DMS153 treated with DMSO at 0.1 percent for 48 hours (cell line): ENCODE data around the gene PPP2R2C.

Experiments
- DNase-seq: peaks from one replicate; lab custom pipeline; 2025; ENCODE audit not compliant: unreplicated experiment; lab: John Stamatoyannopoulos, UW

The PPP2R2C gene

DNA sequence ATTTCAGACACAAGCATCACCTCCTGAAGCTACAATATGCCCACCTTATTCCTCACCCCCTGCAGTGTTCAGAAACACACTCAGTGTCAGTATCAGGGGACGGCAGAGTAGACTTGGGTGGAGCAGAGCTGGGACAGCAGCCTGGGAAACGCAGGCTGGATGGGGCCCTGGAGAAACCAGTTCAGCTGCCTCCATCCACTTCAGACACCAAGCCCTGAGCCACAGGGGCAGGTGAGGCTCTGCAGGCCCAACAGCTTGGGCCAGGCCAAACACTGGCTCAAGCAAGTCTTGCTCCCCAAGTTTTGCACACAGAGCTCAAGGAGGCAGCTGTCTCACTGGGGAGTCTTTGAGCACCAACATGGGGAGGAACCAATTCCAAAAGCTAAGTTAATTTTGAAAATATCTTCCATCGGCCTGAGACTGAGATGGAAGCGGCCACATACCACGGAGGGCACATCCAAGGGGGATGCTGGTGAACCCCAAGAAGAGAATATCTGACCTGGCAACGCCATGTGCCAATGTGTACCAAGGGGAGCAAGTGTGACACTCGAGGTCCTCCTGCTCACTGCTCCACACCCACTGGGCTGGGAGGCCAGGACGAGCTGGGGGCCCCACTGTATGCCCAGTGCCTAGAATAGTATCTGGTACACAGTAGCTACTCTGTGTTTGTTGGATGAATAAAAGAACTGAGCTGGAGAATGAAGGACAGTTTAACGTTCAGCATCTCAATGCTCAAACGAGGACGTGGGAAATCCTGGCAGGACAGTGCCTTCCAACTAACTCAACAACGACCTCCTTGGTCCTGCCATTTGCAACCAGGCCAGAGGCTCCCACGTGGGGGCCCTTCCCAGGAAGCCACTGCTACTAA lies 45.6 kb downstream of the PPP2R2C start:
- DNase-seq: no peak

DNA sequence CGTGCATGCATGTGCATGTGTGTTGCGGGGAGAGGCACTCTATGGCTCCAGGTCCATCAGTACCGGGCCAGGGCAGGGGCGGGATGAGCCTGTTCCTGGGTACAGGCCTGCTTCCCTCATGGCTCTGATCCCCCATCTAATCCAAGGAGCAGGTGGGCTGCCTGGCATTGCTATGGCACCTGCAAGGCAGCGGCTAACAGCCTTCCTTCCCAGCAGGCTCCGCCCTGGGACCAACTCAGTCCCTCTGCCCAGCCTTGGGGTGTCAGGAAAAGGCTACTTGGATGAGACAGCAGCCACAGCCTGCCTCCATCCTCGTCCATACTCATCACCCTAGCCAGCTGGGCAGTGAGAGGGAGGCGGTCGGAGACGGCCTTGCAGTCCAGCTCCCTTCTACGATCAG lies 46.5 kb downstream of the PPP2R2C start:
- DNase-seq: no peak

DNA sequence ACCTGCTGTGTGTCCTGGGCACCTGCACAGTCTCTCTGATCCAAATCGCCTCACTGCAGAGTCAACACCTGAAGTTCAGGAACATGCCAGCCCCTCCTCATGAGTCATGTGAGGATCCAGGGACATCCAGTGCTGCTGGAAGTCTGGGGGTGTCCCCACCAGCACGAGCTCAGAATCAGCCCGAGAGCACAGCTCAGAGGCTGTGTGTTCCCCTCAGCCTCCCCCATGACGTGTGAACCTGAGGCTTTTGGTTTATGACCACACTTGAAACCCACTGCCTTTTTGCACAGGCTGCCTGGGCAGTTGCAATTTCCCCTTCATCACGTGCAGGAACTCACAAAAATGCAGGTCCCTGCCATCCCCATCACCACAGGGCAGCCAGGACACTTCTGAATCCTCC lies 47.1 kb downstream of the PPP2R2C start:
- no peak for DNase-seq

DNA sequence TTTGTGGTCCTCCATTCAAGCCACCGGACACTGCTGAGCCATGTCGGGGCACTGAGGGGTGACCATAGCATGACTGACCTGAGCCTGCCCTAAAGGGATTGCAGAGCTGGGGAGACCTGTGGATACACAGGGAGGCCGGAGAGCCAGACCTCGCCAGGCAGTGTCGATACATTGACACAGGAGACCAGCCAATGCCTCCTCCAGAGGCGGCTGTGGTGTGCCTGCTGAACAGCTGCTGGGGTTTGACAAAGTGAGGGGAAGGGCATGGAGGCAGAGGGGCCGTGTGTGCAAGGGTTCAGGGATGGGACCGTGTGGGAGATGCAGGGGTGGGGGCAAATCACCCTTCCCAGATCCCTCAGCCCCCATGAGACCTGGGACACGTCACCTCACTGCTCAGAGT lies 48.0 kb downstream of the PPP2R2C start:
- no peak for DNase-seq

DNA sequence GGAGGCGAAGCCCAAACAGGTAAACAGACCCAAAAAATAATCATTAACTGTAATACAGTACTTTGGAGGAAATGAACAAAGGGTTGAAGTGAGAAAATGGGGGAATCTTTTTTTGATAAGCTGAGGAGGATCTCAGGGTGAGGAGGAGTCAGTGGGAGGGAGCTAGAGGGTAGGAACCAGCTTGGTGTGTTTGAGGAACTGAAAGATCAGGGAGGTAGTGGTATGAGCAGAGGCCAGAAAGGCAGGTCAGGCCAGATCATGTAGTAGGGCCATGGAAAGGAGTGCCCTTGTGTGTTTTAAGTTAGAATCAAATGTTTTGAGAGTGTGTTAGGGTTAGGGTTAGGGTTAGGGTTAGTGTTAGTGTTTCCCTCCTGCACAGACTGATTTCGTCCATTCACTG lies 48.8 kb downstream of the PPP2R2C start:
- DNase-seq: no peak

DNA sequence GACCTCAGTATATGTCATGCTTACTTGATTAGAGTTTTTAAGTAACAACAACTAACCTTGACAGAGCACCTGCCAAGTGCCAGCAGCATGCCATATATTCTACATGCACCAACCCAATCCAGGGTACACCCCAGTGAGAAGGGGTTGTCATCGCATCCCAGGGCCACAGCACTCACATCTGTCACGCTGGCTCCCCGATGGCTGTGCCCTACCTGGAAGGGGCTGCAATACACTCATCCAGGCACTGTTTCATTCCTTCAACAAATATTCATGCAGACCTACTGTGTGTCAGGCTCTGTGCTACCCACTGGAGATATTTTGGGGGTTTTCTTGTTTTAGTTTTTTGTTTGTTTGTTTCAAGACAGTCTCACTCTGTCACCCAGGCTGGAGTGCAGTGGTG lies 49.5 kb downstream of the PPP2R2C start:
- DNase-seq: no peak

DNA sequence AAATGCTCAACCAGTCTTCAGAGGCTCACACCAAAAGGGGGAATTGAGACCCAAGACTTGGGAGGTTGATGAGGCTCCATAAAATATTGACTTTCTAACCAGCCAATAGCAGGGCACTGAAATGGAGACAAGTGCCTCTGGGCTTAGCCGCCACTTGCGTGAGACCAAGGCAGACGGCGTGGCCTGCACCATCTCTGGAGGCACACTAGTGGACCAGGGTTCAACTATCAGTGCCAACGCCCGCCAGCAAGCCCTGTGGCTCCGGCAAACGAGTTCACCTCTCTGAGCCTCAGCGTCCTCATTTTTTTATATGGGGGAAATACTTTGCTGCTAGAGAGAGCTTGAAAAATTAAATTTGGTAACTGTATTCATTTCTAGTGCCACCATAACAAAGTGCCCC lies 50.3 kb downstream of the PPP2R2C start:
- no peak for DNase-seq

DNA sequence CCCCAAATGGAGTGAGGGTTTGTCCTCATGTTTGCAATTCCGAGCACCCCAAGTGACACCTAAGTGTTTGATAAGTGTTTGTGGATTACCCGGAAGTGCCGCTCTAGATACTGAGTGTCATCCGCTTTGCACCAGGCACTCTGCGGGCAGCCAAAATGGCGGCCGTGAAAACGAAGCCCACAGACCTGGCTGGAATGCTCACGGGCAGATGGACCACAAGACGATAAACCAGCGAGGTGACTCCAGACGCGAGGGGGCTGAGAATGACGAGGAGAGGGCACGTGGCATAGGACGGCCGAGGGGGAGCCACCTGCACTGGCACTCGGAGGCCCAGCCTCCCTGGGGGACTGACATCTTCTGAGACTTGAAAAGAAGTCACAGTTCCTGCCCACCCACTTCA lies 51.0 kb downstream of the PPP2R2C start:
- no peak for DNase-seq

DNA sequence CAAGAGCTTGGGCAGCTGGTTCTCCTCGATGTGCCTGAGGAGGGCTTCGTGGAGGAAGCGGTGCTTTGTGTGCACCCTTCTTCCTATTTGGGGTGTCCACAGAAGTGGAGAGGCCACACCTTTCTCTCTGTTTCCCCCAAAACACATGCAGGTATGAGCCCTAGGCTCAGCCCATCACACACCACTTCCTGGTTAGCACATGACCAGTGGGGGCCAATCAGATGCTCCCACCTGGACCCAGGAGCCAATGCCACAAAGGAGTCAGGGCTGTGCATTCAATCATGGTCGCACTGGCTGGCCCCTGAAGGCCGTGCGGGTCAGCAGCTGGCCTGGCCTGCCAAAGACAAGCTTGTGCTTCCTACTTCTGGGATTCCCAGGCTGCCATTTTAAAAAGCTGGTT lies 51.4 kb downstream of the PPP2R2C start:
- DNase-seq: no peak

DNA sequence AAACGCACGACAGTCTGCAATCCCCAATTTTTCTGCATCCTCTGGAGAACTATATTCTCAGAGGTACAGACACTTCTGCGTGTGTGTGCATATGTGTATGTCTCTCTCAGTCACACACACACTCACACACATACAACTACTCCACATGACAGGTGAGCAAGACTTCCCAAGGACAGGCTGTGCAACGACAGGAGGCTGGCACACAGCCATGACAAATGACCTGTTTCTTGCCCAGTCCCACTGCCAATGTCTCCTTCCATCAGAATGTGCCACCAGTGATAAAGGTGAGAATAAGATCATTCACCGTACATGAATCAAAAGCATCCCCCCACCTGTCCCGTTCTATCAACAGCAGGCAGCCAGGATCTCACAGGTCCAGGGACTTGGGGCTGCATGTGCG lies 52.4 kb downstream of the PPP2R2C start:
- DNase-seq: no peak

DNA sequence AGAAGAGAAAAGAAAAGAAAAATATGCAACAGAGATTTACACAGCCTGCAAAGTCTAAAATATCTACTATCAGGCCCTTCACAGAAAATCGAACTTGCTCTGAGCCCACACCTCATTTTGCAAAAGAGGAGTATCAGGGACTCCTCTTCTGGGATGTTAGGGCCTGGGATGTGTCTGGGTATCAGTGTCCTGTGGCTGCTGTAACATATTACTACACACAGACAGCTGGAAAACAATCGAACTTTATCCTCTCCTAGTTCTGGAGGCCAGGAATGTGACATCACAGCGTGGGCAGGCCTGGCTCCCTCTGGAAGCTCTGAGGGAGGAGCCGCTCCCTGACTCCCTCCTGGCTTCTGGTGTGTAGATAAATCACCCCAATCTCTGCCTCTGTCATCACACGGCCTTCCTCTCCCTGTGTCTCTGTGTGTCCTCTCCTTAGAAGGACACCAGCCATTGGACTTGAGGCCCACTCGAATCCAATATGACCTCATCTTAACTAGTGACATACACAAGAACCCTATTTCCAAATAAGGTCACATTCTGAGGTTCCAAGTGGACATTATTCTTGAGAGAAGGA lies 52.9 kb downstream of the PPP2R2C start:
- DNase-seq: no peak

DNA sequence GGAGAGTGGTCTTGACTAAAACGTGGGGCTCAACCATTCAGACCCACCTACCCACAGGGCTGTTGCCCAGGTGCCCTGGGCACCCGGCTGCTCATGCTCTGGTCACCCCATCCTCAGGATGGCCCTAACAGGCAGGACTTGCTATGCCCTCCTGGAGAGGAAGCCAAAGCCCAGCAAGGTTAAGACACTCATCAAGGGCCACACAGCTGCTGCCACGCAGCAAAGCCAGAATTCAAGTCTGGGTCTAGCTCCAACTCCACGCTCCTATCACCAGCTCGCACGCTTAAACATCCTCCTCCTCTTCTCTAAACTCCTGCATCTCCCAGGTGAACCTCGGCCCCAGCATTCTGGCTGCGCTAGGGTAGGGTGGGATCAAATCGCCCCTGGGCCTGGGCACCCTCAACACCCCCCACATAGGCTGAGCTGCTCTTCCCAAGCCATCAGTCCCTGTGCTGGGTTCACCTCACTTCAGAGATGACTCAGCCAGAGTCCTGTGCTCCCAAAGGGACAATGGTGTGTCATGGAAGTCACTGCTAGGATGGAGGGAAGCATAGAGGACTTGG lies 54.1 kb downstream of the PPP2R2C start:
- DNase-seq: no peak

DNA sequence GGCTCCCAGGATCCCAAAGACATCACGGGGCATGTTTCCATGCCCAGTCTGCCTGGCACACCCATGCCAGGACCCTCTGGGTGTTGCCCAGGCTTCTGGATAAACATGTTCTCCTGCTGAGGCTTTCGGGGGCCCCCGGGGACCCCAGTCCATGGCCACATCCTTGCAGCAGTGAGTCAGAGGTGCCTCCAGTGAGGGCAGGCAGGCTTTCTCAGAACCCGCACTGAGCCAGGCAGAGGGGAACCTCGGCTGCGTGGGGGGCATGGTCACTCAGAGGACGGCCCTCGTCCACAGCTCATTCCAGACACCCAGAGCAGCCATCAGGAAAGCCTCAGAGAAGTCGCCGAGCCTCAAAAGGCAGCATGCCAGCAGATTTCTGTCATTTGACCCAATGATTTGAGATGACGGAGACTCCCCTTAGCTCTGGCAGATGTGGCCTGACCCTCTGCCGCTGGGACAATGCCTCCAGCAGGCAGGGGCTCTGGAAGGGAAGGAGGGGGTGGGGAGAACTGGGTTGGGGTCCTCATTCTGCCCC lies 54.8 kb downstream of the PPP2R2C start:
- no peak for DNase-seq

DNA sequence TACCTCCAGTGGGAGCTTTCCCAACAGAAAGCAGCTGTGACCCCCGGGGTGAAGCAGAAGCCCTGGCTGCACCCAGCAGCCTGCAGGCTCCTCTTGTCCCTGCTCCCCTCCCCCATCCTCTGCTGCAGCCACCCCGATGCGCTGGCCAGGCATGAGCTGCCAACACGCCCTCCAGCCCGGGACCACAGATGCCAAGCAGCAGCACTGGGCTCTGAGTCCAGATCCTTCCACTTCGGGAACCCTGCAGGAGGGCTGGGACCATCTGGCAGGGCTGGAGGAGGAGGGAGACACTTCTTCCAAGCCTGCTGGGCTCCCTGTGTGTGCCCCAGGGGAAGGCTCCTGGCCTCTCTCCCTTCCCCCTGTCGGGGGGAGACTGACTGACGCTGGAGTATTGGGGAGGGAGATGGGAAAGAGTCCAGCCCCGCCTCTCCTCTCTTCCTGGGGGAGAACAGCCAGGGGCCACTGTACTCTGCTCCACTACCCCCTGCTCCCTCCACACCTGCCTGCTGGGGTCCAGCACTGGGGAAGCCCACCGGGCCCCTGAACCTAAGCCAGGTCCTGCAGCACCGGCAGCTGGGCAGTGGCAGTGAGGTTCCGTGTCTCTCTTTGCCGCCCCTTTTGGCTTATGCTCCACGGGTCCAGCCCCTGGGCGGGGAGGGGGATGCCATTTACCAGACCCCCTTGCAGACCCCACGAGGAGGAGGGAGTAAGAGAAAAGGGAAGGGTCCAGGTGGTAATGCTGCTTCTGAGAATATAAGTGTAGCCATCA lies 55.7 kb downstream of the PPP2R2C start:
- no peak for DNase-seq

DNA sequence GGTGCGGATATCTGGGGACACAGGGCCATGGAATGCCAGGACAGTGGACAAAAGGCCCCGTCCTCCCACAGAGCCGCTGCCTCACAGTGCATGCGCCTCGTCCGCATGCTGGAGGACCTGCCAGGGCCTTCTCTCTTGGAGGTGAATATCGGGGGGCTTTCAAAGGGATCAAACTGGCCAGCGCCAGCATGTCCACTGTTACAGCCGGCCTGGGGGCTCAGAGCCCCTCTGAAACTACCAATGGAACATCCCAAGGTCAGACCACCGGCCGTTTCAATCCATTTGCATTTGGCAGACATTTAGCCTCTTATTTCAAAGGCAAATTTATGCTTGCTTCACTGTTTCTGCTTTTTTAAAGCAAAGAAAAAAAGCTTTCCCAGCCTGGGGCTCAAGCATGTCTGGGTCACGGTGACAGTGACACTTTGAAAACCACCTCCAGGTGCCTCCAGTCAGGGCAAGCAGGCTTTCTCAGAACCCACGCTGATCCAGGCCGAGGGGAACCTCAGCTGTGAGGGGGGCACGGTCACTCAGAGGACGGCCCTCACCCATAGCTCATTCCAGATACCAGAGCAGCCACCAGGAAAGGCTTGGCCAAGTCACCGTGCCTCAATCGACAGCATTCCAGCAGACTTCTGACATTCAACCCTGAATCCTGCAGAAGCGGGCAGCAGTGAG lies 57.2 kb downstream of the PPP2R2C start:
- no peak for DNase-seq

DNA sequence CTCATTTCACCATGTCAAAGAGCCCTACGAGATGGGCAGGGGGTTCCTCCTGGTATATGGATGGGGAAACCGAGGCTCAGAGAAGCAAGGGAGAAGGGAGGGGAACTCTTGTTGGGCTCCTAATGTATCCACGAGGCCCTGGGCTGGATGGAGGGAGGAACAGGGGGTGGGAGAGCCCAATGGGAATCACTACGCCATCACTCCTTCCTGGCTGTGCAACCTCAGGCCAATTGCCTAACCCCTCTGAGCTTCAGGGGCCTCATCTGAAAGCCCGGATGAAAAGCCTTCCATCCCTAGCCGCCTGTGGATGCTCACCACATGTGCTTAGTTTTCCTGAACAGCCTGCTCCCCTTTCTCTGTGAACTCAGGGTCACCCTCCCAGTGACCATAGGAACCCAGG lies 57.8 kb downstream of the PPP2R2C start:
- no peak for DNase-seq

DNA sequence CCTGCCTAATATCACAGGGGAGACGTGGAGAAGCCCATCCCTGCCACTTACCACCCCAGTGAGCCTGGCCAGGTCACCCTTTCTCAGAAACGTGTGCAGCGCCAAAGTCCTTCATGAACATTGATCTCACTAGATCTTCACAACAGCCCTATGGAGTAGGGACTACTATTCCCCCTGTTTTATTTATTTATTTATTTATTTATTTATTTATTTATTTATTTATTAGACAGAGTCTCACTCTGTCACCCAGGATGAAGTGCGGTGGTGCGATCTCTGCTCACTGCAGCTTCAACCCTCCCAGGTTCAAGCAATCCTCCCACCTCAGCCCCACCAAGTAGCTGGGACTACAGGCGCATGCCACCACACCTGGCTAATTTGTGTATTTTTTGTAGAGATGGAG lies 61.8 kb downstream of the PPP2R2C start:
- DNase-seq: no peak

DNA sequence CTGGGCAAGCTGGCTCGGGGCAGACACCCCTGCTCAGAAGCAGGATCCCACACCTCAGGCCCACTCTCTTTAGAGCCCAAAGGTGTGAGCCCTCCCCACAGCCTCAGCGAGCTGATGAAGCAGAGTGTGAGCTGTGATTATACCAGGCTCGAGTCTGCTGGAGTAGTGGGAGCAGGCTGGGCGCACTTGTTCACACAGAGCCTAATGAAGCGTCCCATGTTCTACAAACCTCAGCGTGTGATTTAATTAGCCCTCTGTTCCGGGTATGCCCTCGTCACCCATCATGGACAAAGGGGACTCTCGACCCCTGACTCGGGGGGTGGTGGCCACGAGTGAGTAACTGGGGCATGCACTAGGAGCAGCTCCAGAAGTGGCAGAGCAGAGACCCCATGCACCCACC lies 62.3 kb downstream of the PPP2R2C start:
- DNase-seq: no peak

DNA sequence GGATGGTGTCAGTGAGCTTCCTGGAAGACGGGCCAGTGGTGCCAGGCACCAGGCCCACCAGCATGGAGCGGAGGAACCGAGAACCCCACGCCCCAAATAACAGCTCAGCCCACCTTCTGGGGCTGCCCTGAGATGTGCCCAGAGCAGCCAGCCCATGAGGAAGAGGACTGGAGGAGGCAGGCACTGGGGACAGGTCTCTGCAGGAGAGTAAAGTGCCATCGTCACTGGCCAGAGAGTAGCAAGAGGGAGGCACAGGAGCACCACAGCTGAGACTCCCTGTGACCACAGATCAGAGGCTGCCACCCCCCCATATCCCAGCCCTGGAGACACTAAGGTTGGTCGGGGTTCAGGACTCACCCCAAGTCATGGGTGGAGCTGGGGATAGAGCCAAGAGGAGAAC lies 63.0 kb downstream of the PPP2R2C start:
- no peak for DNase-seq

DNA sequence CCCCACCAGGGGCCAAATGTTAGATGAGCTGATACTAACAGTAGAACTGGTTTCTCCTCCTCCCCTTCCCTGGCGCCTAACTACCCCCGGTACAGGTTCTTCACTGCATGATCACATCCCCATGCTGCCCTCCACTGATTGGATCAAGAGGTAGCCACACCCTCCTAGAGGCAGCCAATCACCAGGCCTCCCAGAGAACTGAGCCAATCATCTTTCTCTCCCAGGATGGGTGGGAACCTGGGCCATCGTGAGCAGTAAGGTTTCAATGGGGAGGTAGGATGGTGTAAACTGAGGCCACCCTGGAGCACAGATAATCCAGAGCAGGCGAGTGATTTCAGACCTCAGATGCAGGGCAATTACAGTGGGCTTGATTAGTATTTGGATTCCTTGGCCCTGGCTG lies 64.2 kb downstream of the PPP2R2C start:
- DNase-seq: no peak

DNA sequence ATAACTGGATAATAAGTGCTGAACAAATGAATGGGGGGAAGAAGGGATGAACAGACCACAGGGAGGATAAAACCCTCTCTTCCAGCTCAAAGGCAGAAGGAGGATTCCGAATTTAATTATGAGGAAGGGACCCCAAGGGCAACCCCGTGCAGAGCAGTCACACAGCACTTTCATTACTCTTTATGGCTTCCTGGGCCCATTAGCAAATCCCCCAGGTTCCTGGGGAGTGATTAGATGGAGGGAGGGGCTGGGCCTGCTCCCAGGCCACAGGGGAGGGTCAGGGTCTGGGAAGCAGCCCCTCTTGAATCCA lies 67.1 kb downstream of the PPP2R2C start:
- DNase-seq: no peak
